Vagina (tissue), 2 donors: Measurements from ENCODE around the gene CD300LB.
"Not testable (repeated sequence)": the region's sequence is repeated elsewhere in the genome, so short reads cannot be mapped to it uniquely, and the experiment has no call there.

ENCODE experiments used
- CTCF ChIP-seq, 3 experiments: fragments of 450-650 bp in 2 of 3; fragments of 200-600 bp in 1 of 3; sonication (generic) in 1 of 3; IDR thresholded peaks; one replicate each; pipeline ENCODE4 v1.5.1; 2017 to 2019; ENCODE audit warnings: antibody characterized with exemption in 3 of 3, mild to moderate bottlenecking in 2 of 3, moderate library complexity in 2 of 3
- POLR2A ChIP-seq, 2 donors: fragments of 450-650 bp; IDR thresholded peaks; one replicate each; pipeline ENCODE4 v1.6.1; 2017; ENCODE audit warnings: antibody characterized with exemption in 2 of 2, mild to moderate bottlenecking in 2 of 2, moderate library complexity in 2 of 2

- not testable (repeated sequence) for TF ChIP-seq CTCF, POLR2A (IDR thresholded peaks at IDR 0.05)
Observed at GRCh38 chr17:74518413-74518981, 12.8 kb downstream of the CD300LB start.
